ENCODE results near the gene PLEKHM3.
"Not testable (repeated sequence)": the region's sequence is repeated elsewhere in the genome, so short reads cannot be mapped to it uniquely, and the experiment has no call there.

The PLEKHM3 gene

DNA sequence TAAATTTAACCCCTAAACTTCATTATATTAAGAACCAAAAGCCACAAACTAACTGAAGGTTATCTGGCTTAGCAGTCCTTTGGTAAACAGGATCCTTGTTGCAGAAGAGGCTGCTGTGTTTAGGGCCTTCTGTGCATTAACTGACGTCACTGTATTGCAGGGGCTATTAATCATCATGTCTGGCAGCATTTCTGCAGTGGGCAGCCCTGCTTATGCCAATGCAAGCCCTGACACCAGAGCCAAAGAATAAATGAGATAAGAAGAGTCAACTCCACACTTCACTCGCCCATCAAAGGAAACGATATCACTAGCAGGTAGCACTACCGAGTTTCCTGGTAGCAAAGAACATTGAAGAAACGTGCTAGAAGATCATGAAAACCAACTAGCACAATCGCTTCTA is 110.6 kb downstream of the PLEKHM3 start:
- no peak for DNase-seq

DNA sequence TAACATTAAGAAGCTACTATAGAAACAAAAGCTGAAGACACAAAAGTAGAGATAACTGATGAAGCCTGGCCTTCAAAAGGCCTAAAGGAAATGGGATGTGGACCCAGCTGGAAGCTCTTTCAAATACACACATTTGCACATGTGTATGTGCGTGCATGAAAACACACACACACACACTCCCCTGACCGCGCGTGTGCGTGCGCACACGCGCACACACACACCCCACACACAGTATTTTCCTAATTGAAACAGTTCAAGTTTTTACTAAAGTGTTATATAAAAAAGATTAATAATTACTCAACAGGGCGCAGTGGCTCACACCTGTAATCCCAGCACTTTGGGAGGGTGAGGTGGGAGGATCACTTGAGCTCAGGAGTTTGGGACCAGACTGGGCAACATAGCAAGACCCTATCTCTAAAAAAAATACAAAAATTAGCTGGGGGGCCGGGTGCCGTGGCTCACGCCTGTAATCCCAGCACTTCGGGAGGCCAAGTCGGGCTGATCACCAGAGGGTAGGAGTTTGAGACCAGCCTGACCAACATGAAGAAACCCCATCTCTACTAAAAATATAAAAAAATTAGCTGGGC is 111.5 kb downstream of the PLEKHM3 start:
- no peak for DNase-seq

DNA sequence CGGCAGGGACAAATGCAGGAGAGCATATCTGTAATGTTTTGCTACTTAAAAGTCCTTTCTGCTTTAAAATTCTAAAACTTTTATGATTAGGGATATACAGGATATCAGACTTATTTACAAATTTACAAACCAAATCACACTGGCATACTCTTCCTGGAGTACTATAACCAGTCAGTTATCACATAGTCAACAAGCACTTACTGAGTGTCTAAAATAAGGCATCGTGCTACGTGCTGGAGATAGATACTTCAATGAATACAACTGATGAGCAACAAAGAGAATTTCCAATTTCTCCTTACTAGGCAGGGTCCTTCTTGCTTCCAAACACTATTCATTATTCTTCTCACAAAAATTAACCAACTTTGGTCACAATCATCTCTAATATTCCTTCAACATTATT is 113.5 kb downstream of the PLEKHM3 start:
- DNase-seq: no peak

DNA sequence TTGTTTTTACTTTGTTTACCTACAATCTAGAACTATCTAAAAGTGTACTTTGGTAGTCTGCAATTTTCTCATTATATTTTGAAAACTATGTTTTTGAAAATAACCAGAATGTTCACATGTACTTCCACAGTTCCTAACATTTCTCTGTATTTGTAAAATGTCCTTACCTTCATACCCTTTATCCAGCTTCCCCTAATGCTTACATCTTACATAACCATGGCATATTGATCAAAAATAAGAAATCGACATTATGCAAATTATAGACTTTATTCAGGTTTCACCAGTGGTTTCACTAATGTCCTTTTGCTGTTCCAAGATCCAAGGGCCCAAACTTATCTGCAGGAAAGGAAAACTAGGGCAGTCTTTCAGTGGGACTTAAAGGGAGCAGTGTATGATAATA is 114.1 kb downstream of the PLEKHM3 start:
- DNase-seq: no peak

- not testable (repeated sequence) for DNase-seq
These were observed 118.8 kb downstream of the PLEKHM3 start for GRCh38 chr2:207906495-207906894.

DNA sequence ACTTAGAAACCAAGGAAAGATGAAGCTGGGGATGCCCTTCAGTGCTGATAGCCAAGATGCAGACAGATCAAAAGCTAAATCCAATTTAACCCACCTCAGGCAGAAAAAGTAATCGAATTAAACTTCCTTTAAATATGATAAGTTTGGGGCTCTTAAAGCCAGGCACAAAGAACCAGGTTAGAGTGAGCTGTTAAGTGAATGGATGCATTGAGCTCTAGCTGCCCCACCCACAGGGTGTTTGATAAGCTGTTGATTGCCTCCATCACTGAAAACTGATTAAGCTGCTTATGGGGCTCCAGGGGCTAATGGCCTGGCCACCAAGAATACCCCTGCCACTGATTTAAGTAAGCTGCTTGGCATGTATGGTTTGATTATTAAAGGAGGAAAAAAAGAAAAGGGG is 119.8 kb downstream of the PLEKHM3 start:
- no peak for DNase-seq

GRCh38 chr2:207903236-207903635 is 122.1 kb downstream of the PLEKHM3 start:
- DNase-seq: no peak

GRCh38 chr2:207902821-207903220 is 122.5 kb downstream of the PLEKHM3 start:
- DNase-seq: no peak

- no peak for DNase-seq
These were observed 123.5 kb downstream of the PLEKHM3 start for GRCh38 chr2:207901829-207902228.

DNA sequence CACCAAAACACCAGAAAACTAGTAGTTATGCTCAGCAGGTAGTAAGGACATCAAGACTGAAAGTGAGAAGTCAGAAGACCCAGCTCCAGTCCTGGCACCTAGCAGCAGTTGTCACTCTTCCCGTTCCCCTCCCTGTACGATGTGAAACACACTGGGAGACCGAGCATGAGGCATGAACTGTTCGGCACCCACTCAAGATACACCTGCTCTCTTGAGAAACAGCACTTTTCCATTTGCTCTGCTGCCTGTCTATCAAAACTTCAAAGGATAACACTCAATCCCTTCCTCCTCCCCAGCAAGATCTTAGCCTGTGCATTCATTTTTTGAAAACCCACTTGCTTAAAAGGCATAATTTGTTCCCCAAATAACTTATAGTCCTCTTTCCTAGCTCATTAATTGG is 123.9 kb downstream of the PLEKHM3 start:
- DNase-seq: no peak

- DNase-seq: no peak
These were observed 127.0 kb downstream of the PLEKHM3 start for GRCh38 chr2:207898354-207898695.

DNA sequence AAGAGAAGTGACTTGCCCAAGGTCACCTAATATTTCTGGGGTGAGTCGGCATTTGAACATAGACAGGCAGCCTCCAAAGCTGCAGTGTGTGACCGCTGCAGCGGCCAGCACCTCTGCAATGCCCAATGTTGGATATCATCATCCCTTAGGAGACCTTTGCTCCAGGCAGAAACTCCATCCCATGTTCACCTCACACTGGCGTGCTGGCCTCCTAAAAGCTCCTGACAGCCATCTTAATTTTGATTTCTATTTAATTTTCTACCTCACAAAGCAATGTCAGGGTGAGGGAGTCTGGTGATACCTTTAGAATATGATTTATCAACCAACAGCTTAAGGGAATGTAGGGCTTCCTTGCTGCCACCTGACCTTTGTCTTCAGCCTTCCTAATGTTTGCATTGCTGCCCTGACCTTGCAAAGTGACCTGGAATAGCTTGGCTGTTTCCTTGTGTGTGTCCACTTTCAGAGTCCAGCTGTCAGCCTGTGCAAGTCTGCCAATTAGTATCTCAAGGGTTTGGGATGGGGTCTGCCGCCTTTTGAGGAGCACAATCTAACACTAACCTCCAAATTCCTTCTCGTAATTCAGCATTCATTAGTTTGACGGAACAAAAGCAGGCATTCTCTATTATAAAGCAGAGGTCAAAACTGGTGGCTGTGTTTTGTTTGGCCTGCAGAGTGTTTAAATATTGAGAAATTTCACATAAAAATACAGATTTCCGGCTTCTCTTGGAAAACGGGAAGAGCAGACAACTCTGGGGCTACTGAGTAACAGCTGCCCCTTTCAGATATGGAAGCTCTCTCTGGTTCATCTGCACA is 127.6 kb downstream of the PLEKHM3 start:
- no peak for DNase-seq

DNA sequence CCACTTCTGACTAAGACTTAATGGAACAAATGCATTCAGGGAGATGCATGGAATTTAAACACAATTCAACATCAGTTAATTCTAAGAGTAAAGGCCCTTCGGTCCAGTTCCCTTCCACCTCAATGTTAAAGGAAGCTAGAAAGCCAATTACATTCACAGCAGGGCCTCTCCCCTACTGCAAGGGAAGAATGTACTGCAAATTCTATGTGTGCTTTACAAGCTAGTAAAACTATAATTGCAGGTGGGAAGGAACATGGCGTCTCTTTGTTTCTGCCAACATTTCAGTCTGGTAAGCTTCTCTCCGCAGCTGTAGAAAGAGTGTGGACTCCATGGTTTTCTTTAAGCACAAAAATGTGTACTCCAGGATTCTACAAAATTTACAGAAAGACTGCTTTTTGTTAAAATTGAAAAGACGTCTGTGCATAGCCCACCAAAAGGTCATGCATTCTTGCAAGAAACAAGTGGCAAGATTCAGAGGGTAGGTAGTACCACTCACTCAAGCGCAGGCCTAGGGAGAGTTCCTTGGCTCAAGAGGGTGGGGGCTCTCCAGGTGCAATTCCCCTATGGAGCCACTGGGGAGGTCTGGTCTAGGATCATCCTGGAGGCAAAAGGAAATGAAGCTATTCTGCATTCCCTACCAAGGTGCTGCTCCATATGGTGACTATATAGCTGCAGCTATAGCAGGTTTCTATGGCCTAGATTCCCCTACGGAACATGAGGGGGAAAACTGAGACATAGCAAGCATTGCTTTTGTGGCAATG is 128.6 kb downstream of the PLEKHM3 start:
- no peak for DNase-seq

DNA sequence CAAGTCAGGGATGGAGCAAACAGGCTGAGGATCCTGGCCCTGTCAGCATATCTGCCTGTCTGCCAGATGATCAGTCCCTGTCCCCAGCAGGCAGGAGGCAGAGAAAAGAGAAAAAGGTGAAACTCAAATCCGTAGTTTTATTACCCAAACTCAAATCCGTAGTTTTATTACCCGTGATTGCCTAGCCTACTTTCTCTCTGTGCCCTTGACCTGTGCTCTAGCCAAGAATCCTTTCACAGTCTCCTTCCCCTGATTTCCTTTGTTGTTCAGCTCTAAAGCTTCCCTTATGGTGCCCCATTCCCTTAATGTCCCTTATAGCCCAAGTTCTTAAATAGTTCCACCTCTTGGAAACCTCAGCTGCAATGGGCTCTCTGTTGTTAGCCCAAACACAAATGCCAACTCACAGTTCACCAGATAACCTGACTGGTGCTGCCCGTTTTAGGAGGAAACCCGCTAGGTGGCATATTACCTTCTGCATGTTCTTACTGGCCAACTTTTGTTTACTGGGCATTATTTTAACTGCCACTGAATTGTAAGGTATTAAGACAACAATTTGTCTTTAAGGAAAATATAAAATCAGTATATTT is 130.0 kb downstream of the PLEKHM3 start:
- DNase-seq: no peak

DNA sequence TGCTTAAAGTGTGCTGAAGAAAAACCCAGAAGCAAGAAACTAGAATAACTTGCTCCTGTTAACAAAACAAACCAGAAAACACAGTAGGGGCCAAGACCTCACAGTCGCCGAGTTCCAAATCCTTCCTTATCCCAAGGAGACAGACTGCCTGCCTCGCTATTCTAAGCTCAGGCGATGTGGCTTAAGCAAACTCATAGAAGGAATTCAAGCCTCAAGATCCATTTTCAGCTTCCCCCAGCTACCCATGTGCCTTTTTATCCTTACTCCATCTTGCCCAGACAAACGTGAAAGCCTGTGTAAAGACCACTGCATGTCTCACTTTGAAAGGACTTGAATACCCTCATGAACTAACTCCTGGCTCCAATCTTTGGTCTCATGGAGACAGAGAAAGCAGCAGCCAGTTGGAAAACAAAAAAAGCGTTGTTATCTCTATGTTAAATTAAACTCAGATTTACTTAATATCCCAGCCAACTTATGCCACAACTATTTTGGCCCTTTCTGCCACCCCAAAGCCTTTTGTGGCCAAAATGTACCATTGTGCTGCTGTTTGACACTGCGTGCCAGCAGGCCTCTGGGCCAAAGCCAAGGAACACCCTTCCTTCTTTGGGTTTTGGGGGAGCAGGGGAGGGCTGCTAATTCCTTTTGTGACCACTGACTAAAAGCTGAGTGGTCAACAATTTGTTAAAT is 132.5 kb downstream of the PLEKHM3 start:
- no peak for DNase-seq

DNA sequence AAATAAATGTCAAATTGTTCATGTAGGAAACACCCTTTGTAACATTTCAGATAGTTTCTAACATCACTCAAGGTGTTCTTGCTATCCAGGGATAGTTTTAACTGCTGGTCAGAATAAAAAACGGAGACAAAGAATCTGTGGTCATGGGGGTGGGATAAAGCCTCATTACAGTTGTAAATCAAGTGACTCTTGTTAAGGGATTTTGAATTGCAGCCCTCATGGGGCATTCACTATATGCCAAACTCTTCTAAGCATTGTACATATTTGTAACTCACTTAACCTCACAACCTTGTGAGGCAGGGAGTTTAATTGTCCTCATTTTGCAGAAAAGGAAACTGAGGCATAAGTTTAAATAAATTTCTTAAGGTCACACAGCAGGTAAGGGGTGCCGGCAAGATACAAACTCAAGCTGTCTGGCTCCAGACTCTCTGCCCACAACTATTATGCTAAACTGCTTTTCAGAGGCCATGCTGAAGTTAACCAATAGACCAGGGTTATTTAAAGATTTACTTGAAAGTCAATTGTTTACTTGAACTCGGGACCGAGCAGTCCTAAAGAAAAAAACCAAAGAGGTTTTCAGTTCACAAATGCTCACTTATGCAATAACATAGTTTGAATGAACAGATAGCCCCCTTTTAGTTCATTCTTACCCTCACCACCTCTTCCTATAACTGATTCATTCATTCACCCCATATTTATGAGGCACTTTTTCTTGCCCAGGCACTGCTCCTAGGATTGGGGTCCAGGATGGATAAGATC is 134.1 kb downstream of the PLEKHM3 start:
- no peak for DNase-seq

GRCh38 chr2:207887500-207887899 is 137.8 kb downstream of the PLEKHM3 start:
- DNase-seq: no peak

- no peak for DNase-seq
These were observed 140.3 kb downstream of the PLEKHM3 start for GRCh38 chr2:207885010-207885409.

DNA sequence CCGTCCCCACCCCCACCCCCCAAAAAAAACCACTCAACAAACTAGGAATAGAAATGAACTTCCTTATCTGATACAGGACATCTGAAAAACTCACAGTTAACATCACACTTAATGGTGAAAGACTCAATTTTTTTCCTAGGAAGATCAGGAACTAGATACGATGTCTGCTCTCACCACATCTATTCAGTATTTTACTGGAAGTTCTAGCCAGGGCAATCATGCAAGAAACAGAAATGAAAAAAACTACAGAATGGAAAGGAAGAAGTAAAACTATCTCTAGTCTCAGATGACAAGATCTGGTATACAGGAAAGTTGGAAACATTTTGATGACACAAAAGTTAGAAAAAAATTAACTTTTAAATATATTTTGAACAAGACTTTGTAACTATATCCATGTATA is 141.2 kb downstream of the PLEKHM3 start:
- DNase-seq: no peak

DNA sequence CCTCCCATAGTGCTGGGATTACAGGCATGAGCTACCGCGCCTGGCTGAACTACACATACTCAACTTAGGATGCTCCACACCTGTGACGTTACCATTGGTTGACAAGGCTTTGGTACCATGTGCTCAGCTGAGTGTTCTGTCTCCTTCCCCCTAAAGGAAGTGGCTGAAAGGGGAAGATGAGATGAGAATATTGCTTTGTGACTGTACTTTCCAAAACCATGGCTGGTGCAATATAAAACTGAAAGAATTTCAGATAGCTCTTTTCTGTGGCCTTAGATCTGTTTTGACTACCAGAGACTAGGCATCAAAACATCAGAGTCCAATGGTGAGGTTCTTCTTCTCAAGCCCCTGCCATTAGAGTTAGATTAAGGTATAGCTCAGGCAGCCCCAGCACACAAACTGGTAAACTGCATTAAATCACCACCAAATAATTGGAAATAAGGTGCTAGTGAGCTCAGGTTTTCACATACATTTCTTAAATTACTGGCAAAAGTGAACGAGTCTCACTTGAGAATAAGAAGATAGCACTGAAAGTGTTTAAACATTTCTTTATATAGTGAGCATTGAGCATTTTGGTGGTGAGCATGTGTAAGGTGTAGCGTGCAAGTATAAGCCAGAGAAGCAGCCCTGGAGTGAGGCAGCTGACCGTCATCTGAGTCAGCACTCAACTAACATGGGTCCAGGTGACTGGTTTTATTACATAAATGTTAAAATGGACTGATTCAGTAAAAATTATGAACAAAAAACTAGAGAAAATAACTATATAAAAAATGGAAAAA is 142.1 kb downstream of the PLEKHM3 start:
- no peak for DNase-seq

DNA sequence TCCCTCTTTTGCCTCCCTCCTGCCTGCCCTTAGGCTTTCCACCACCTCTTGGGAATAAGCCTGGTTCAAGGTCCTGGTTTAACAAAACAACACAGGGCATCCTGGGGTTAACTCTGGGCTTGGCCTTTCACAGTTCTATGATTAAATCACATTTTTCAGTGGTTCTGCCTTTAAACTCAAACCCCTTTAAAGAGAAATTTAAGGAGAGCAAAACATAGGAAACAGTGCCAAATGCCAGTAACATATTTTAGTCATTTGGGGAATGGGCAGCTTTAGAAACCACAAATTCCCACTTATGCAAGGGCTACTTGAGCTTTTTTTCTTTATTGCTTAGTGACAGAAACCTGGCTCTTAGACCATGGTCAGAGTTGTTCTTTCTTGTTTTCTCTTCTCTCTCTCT is 143.4 kb downstream of the PLEKHM3 start:
- no peak for DNase-seq

DNA sequence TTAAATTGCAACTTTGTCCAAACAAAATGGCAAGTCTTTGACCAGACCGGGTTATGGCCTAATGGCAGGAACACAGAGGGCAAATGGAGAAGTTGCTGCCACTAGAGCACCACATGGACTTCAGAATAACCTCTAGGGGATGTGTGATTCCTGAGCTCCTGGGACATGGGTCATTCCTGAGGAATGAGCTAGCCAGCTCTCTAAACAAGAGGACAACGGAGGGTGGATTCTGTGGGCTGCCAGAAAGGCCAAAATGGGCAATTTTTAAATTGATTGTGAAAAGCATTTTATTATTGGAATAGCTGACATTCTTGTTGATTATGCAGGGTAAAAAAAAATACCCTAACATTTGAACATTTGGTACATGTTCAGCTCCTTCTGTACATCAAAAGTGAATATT is 145.8 kb downstream of the PLEKHM3 start:
- DNase-seq: no peak
